SU-DHL-6 (cell line): Measurements from ENCODE around the gene RAP1GDS1.

ENCODE experiments used
- EZH2phosphoT487 ChIP-seq: fragments of 200-600 bp; sonication (generic), shearing (Covaris generic); conservative IDR thresholded peaks from 2 replicates; pipeline ENCODE4 v1.6.1; 2018; ENCODE audit warnings: mild to moderate bottlenecking, antibody characterized with exemption, low read length, moderate library complexity, mixed read lengths
- TF ChIP-seq, protein P1 (sequence below): fragments of 200-600 bp; sonication (generic); IDR thresholded peaks from one replicate; pipeline ENCODE4 v1.5.1; 2017; ENCODE audit warnings: antibody characterized with exemption, mild to moderate bottlenecking, low read length, moderate library complexity; ENCODE audit not compliant: insufficient read depth, poor library complexity, severe bottlenecking

DNA sequence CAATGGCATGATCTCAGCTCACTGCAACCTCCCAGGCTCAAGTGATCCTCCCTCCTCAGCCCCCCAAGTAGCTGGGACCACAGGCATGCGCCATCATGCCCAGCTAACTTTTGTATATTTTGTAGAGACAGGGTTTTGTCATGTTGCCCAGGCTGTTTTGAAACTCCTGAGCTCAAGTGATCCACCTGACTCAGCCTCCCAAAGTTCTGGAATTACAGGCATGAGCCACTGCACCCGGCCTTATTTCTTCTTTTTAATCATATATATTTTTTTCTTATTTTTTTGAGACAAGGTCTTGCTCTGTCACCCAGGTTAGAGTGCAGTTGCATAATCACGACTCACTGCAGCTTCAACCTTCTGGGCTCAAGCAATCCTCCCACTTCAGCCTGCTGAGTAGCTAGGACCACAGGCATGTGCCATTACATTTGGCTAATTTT lies 213.2 kb downstream of the RAP1GDS1 start:
- TF ChIP-seq, protein P1, sequence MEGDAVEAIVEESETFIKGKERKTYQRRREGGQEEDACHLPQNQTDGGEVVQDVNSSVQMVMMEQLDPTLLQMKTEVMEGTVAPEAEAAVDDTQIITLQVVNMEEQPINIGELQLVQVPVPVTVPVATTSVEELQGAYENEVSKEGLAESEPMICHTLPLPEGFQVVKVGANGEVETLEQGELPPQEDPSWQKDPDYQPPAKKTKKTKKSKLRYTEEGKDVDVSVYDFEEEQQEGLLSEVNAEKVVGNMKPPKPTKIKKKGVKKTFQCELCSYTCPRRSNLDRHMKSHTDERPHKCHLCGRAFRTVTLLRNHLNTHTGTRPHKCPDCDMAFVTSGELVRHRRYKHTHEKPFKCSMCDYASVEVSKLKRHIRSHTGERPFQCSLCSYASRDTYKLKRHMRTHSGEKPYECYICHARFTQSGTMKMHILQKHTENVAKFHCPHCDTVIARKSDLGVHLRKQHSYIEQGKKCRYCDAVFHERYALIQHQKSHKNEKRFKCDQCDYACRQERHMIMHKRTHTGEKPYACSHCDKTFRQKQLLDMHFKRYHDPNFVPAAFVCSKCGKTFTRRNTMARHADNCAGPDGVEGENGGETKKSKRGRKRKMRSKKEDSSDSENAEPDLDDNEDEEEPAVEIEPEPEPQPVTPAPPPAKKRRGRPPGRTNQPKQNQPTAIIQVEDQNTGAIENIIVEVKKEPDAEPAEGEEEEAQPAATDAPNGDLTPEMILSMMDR, result no peak
- no peak for TF ChIP-seq EZH2phosphoT487
